SK-N-SH treated with all-trans-retinoic acid at 6 μM for 48 hours (cell line): Measurements from ENCODE around the gene RNF114.

Experiments
- ARNTL ChIP-seq: fragments of 450-650 bp; formaldehyde crosslinking; IDR thresholded peaks from 2 replicates; pipeline ENCODE4 v1.5.0; 2020; ENCODE audit warnings: low read depth, mild to moderate bottlenecking, moderate library complexity, borderline replicate concordance
- CREB5 ChIP-seq: fragments of 250-450 bp; sonication (Bioruptor Pico); IDR thresholded peaks from 2 replicates; pipeline ENCODE4 v1.5.1; 2020; ENCODE audit warnings: low read depth, mild to moderate bottlenecking, moderate library complexity
- CSRNP3 ChIP-seq: fragments of 250-450 bp; sonication (Bioruptor Pico); IDR thresholded peaks from 2 replicates; pipeline ENCODE4 v1.5.1; 2021; ENCODE audit warnings: mild to moderate bottlenecking, moderate library complexity
- OSR1 ChIP-seq: fragments of 250-450 bp; sonication (Bioruptor Pico); IDR thresholded peaks from 2 replicates; pipeline ENCODE4 v1.8.0; 2022; ENCODE audit warnings: moderate library complexity, mild to moderate bottlenecking, inconsistent platforms
- PATZ1 ChIP-seq: fragments of 250-450 bp; sonication (Bioruptor Pico); IDR thresholded peaks from 2 replicates; pipeline ENCODE4 v1.8.0; 2020; ENCODE audit warnings: mild to moderate bottlenecking, moderate library complexity, borderline replicate concordance
- PPARA ChIP-seq: fragments of 250-450 bp; sonication (Bioruptor Pico); IDR thresholded peaks from 2 replicates; pipeline ENCODE4 v1.5.0; 2020; ENCODE audit warnings: mild to moderate bottlenecking, borderline replicate concordance
- RARB ChIP-seq: fragments of 250-450 bp; sonication (Bioruptor Pico); IDR thresholded peaks from 2 replicates; pipeline ENCODE4 v1.8.0; 2021; ENCODE audit warnings: mild to moderate bottlenecking, moderate library complexity
- TCF4 ChIP-seq: fragments of 250-450 bp; sonication (Bioruptor Pico); IDR thresholded peaks from 2 replicates; pipeline ENCODE4 v1.8.0; 2021; ENCODE audit warnings: mild to moderate bottlenecking, moderate library complexity, borderline replicate concordance
- TSHZ2 ChIP-seq: fragments of 250-450 bp; sonication (Bioruptor Pico); IDR thresholded peaks from 2 replicates; pipeline ENCODE4 v1.5.0; 2020; ENCODE audit warnings: mild to moderate bottlenecking, moderate library complexity
- ZC3H10 ChIP-seq: fragments of 250-450 bp; sonication (Bioruptor Pico); IDR thresholded peaks from 2 replicates; pipeline ENCODE4 v1.5.1; 2021; ENCODE audit warnings: mild to moderate bottlenecking, moderate library complexity
- ZFP30 ChIP-seq: fragments of 450-650 bp; formaldehyde crosslinking; IDR thresholded peaks from 2 replicates; pipeline ENCODE4 v1.5.0; 2022; ENCODE audit warnings: mild to moderate bottlenecking, moderate library complexity
- ZNF565 ChIP-seq: fragments of 450-650 bp; formaldehyde crosslinking; conservative IDR thresholded peaks from 2 replicates; pipeline ENCODE4 v1.5.0; 2020; ENCODE audit warnings: low read depth, mild to moderate bottlenecking, moderate library complexity
- ZNF8 ChIP-seq: fragments of 450-650 bp; formaldehyde crosslinking; IDR thresholded peaks from 2 replicates; pipeline ENCODE4 v1.5.0; 2020; ENCODE audit warnings: mild to moderate bottlenecking, moderate library complexity

- TF ChIP-seq ZFP30 (CRISPR knock-in tag) (no peak), ZC3H10 (CRISPR knock-in tag) (no peak), TCF4 (CRISPR knock-in tag) (no peak), ARNTL (CRISPR knock-in tag) (no peak), RARB (no peak), ZNF565 (no peak), ZNF8 (CRISPR knock-in tag) (no peak), CSRNP3 (no peak), PATZ1 (CRISPR knock-in tag) (no peak), CREB5 (CRISPR knock-in tag) (no peak), PPARA (CRISPR knock-in tag) (no peak), OSR1 (CRISPR knock-in tag) (no peak), TSHZ2 (CRISPR knock-in tag) (no peak)
Observed at GRCh38 chr20:49941456-49941855, 5.3 kb downstream of the RNF114 start.
